ENCODE measurements around the gene GLB1L2.

Gene GLB1L2

GRCh38 chr11:134372536-134372935 lies 40.7 kb downstream of the GLB1L2 start:
- Histone ChIP-seq H3K27me3 (ENCODE audit: insufficient read depth, low read length) (no peaks in the 10 kb centered on the region), H3K9me3 (ENCODE audit: insufficient read depth, low read depth, low read length) (no peaks in the 10 kb centered on the region), H3K9ac (ENCODE audit: low read depth, low read length) (no peak overlapping the region), H3K4me1 (ENCODE audit: insufficient read depth, low read length) (no peaks in the 10 kb centered on the region; the same call in 1 of the 2 replicates), H3K4me3 (ENCODE audit: low read length) (no peak overlapping the region), H3K36me3 (ENCODE audit: insufficient read depth, low read depth, low read length) (no peaks in the 10 kb centered on the region), H3K27ac (ENCODE audit: low read length) (no peak overlapping the region)

DNA sequence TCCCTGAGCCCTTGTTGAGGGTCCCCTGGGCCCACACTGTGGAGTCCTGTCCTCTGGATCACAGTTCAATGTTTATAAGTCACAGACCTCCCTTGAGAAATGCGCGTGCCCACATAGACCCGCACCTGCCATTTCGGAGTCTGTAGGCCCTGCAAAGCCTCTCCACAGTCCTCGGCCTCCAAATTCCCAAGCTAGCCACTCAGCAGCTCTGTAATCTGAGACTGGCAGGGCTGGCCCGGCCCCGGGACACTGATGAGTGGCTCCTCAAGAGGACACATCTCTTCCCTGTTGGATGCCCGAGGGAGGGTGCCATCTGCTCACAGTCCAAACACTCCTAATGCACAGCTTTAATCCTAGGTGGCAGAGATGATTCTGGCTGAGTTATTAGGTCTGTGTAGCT lies 41.2 kb downstream of the GLB1L2 start:
- Histone ChIP-seq H3K27me3 (ENCODE audit: insufficient read depth, low read length) (no peaks in the 10 kb centered on the region), H3K9ac (ENCODE audit: low read depth, low read length) (no peak overlapping the region), H3K9me3 (ENCODE audit: insufficient read depth, low read depth, low read length) (no peaks in the 10 kb centered on the region), H3K4me1 (ENCODE audit: insufficient read depth, low read length) (no peaks in the 10 kb centered on the region; the same call in 1 of the 2 replicates), H3K27ac (ENCODE audit: low read length) (no peak overlapping the region), H3K36me3 (ENCODE audit: insufficient read depth, low read depth, low read length) (no peaks in the 10 kb centered on the region), H3K4me3 (ENCODE audit: low read length) (no peak overlapping the region)

DNA sequence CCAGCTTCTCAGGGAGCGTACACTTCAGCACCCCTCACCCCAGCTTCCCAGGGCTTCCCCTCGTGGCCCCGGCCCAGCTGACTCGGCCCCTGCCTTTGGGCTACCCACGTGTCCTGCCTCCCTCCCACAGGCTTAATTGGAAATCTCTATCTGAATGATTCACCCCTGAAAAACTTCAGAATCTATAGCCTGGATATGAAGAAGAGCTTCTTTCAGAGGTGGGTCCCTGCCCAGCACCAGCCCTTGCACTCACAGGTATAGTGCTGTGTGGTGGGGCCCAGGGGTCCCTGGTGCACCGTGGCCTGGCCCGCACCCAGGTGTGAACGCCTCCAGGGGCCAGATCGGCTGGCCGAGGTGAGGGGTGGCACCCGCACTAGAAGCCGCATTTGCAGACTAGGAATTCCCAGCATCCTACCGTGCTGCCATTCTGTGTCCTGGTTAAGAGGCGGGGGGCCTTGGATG lies 41.8 kb downstream of the GLB1L2 start:
- Histone ChIP-seq H3K27ac (ENCODE audit: low read length) (no peak overlapping the region), H3K36me3 (ENCODE audit: insufficient read depth, low read depth, low read length) (no peaks in the 10 kb centered on the region), H3K9me3 (ENCODE audit: insufficient read depth, low read depth, low read length) (no peaks in the 10 kb centered on the region), H3K4me3 (ENCODE audit: low read length) (no peak overlapping the region), H3K27me3 (ENCODE audit: insufficient read depth, low read length) (no peaks in the 10 kb centered on the region), H3K4me1 (ENCODE audit: insufficient read depth, low read length) (no peaks in the 10 kb centered on the region; the same call in 1 of the 2 replicates), H3K9ac (ENCODE audit: low read depth, low read length) (no peak overlapping the region)

DNA sequence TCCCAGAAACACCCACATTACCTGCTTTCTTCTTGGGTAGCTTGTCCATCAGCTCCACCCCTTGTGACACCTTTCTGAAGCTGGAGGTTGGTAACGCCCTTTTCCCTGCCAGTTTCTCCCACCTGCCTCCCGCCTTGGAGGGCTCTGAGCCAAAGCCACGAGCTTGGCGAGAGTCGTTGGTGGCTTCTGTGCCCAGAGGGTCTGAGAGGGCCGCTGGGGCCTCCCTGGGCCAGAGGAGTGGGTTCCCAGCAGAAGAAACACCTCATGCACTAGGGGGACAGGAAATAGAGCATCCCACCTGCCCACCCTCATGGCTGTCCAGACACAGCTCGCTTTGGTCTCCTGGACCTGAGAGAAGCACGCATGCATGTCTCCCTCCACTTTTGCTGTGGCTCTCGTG lies 42.4 kb downstream of the GLB1L2 start:
- Histone ChIP-seq H3K27ac (ENCODE audit: low read length) (no peak overlapping the region), H3K4me3 (ENCODE audit: low read length) (no peak overlapping the region), H3K36me3 (ENCODE audit: insufficient read depth, low read depth, low read length) (no peaks in the 10 kb centered on the region), H3K4me1 (ENCODE audit: insufficient read depth, low read length) (no peaks in the 10 kb centered on the region; the same call in 1 of the 2 replicates), H3K27me3 (ENCODE audit: insufficient read depth, low read length) (no peaks in the 10 kb centered on the region), H3K9me3 (ENCODE audit: insufficient read depth, low read depth, low read length) (no peaks in the 10 kb centered on the region), H3K9ac (ENCODE audit: low read depth, low read length) (no peak overlapping the region)

DNA sequence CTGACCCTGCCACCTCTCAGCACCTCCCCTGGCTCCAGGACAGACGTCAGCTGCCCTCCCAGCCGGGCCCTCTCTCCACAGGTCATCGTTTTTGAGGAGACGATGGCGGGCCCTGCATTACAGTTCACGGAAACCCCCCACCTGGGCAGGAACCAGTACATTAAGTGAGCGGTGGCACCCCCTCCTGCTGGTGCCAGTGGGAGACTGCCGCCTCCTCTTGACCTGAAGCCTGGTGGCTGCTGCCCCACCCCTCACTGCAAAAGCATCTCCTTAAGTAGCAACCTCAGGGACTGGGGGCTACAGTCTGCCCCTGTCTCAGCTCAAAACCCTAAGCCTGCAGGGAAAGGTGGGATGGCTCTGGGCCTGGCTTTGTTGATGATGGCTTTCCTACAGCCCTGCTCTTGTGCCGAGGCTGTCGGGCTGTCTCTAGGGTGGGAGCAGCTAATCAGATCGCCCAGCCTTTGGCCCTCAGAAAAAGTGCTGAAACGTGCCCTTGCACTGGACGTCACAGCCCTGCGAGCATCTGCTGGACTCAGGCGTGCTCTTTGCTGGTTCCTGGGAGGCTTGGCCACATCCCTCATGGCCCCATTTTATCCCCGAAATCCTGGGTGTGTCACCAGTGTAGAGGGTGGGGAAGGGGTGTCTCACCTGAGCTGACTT lies 43.2 kb downstream of the GLB1L2 start:
- Histone ChIP-seq H3K4me3 (ENCODE audit: low read length) (no peak overlapping the region), H3K4me1 (ENCODE audit: insufficient read depth, low read length) (no peaks in the 10 kb centered on the region; the same call in 1 of the 2 replicates), H3K36me3 (ENCODE audit: insufficient read depth, low read depth, low read length) (no peaks in the 10 kb centered on the region), H3K27me3 (ENCODE audit: insufficient read depth, low read length) (no peaks in the 10 kb centered on the region), H3K9me3 (ENCODE audit: insufficient read depth, low read depth, low read length) (no peaks in the 10 kb centered on the region), H3K27ac (ENCODE audit: low read length) (no peak overlapping the region), H3K9ac (ENCODE audit: low read depth, low read length) (no peak overlapping the region)

DNA sequence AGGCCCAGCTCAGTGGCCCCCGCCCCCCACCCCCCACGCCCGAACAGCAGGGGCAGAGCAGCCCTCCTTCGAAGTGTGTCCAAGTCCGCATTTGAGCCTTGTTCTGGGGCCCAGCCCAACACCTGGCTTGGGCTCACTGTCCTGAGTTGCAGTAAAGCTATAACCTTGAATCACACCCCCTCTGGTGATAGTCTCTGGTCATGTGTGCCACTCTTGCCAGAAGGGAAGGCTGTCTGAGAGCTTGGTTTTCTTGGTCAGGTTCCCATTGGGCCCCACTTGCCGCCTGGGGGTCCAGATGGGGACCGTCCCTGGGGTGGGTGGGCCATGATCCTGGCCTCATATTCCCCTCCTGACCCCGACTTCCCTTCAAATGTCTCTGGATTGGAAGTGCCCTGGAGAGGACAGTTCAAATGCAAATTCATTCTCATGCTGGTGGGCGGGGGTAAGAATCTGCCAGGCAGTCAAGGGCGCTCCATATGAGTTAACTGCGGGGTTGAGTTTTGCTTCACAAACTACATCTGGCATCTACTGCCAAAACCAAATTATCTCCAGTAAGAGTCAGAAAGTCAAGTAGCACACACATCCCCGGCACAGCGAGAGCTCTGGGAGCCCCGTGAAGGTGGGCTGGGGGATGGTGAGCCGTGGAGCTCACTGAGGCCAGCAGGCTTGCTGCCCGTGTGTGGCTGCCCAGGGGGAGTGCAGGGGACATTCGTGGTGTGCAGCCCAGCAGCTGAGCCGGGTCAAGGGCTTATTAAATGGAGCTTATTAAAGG lies 44.5 kb downstream of the GLB1L2 start:
- H3K36me3 ChIP-seq (ENCODE audit: insufficient read depth, low read depth, low read length), result peaks cover 7% of the 10 kb centered on the region; the same call in 1 of the 2 replicates
- H3K4me3 ChIP-seq (ENCODE audit: low read length), result no peak overlapping the region
- H3K27me3 ChIP-seq (ENCODE audit: insufficient read depth, low read length), result no peaks in the 10 kb centered on the region
- H3K9ac ChIP-seq (ENCODE audit: low read depth, low read length), result no peak overlapping the region
- H3K9me3 ChIP-seq (ENCODE audit: insufficient read depth, low read depth, low read length), result no peaks in the 10 kb centered on the region
- no peak overlapping the region for H3K27ac ChIP-seq (ENCODE audit: low read length)
- no peaks in the 10 kb centered on the region; the same call in 1 of the 2 replicates for H3K4me1 ChIP-seq (ENCODE audit: insufficient read depth, low read length)

GRCh38 chr11:134377876-134378275 lies 46.1 kb downstream of the GLB1L2 start:
- Histone ChIP-seq H3K4me1 (ENCODE audit: insufficient read depth, low read length) (no peaks in the 10 kb centered on the region; the same call in 1 of the 2 replicates), H3K9ac (ENCODE audit: low read depth, low read length) (no peak overlapping the region), H3K4me3 (ENCODE audit: low read length) (no peak overlapping the region), H3K9me3 (ENCODE audit: insufficient read depth, low read depth, low read length) (no peaks in the 10 kb centered on the region), H3K27ac (ENCODE audit: low read length) (no peak overlapping the region), H3K27me3 (ENCODE audit: insufficient read depth, low read length) (no peaks in the 10 kb centered on the region), H3K36me3 (ENCODE audit: insufficient read depth, low read depth, low read length) (peaks cover 21% of the 10 kb centered on the region)

DNA sequence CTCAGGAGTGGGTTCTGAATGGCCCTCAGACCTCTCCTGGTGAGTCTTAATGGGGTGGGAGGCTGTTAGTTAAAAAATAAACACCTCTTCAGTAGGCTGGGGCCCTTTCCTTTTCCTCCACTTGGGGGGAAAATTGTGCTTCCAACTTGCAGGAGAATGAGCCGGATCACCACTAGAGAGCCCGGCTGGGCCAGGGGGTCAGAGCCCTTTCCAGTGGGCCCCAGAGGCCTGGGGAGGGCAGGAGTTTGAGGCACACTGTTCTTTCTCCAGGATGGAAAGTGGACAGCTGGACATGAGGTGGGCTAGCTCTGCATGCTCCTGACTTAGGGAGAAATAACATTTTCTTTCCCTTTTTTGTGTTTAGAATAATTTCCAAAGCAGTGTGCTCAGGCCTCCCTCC lies 47.5 kb downstream of the GLB1L2 start:
- Histone ChIP-seq H3K27ac (ENCODE audit: low read length) (no peak overlapping the region), H3K4me1 (ENCODE audit: insufficient read depth, low read length) (no peaks in the 10 kb centered on the region; the same call in 1 of the 2 replicates), H3K9ac (ENCODE audit: low read depth, low read length) (no peak overlapping the region), H3K4me3 (ENCODE audit: low read length) (no peak overlapping the region), H3K36me3 (ENCODE audit: insufficient read depth, low read depth, low read length) (peaks cover 21% of the 10 kb centered on the region), H3K27me3 (ENCODE audit: insufficient read depth, low read length) (no peaks in the 10 kb centered on the region), H3K9me3 (ENCODE audit: insufficient read depth, low read depth, low read length) (no peaks in the 10 kb centered on the region)

- Histone ChIP-seq H3K9ac (ENCODE audit: low read depth, low read length) (no peak overlapping the region), H3K27me3 (ENCODE audit: insufficient read depth, low read length) (no peaks in the 10 kb centered on the region), H3K4me3 (ENCODE audit: low read length) (no peak overlapping the region), H3K27ac (ENCODE audit: low read length) (no peak overlapping the region), H3K36me3 (ENCODE audit: insufficient read depth, low read depth, low read length) (peaks cover 21% of the 10 kb centered on the region), H3K9me3 (ENCODE audit: insufficient read depth, low read depth, low read length) (no peaks in the 10 kb centered on the region), H3K4me1 (ENCODE audit: insufficient read depth, low read length) (no peaks in the 10 kb centered on the region; the same call in 1 of the 2 replicates)
These were observed 48.4 kb downstream of the GLB1L2 start for GRCh38 chr11:134380229-134380628.

- Histone ChIP-seq H3K4me1 (ENCODE audit: insufficient read depth, low read length) (no peaks in the 10 kb centered on the region; the same call in 1 of the 2 replicates), H3K4me3 (ENCODE audit: low read length) (no peak overlapping the region), H3K27me3 (ENCODE audit: insufficient read depth, low read length) (no peaks in the 10 kb centered on the region), H3K9me3 (ENCODE audit: insufficient read depth, low read depth, low read length) (no peaks in the 10 kb centered on the region), H3K27ac (ENCODE audit: low read length) (no peak overlapping the region), H3K9ac (ENCODE audit: low read depth, low read length) (no peak overlapping the region), H3K36me3 (ENCODE audit: insufficient read depth, low read depth, low read length) (peaks cover 21% of the 10 kb centered on the region)
These were observed 49.0 kb downstream of the GLB1L2 start for GRCh38 chr11:134380785-134381184.

- Histone ChIP-seq H3K36me3 (ENCODE audit: insufficient read depth, low read depth, low read length) (peaks cover 23% of the 10 kb centered on the region), H3K9ac (ENCODE audit: low read depth, low read length) (no peak overlapping the region), H3K4me1 (ENCODE audit: insufficient read depth, low read length) (no peaks in the 10 kb centered on the region), H3K4me3 (ENCODE audit: low read length) (no peak overlapping the region), H3K9me3 (ENCODE audit: insufficient read depth, low read depth, low read length) (no peaks in the 10 kb centered on the region), H3K27me3 (ENCODE audit: insufficient read depth, low read length) (no peaks in the 10 kb centered on the region), H3K27ac (ENCODE audit: low read length) (no peak overlapping the region)
These were observed 50.5 kb downstream of the GLB1L2 start for GRCh38 chr11:134382257-134382656.

DNA sequence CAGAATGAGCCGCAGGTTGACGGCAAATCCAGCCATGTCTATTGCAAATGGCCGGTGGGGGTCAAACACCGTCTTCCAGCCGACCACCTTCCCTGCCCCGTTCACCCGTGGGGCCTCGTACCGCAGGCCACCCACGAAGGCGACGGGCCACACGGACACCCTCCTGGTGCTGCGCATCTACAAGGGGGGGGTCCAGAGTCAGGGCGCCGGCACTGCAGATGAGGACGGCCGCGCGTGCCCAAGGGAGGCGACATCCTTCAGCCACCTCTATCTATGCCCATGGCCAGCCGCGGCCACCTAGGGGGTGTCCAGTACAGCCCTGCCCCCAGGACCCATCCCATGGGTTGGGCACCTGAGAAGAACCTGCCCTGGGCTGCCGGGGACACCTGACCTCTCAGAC lies 51.0 kb downstream of the GLB1L2 start:
- Histone ChIP-seq H3K27ac (ENCODE audit: low read length) (no peak overlapping the region), H3K9ac (ENCODE audit: low read depth, low read length) (no peak overlapping the region), H3K36me3 (ENCODE audit: insufficient read depth, low read depth, low read length) (peaks cover 23% of the 10 kb centered on the region), H3K27me3 (ENCODE audit: insufficient read depth, low read length) (no peaks in the 10 kb centered on the region), H3K4me1 (ENCODE audit: insufficient read depth, low read length) (no peaks in the 10 kb centered on the region), H3K4me3 (ENCODE audit: low read length) (no peak overlapping the region), H3K9me3 (ENCODE audit: insufficient read depth, low read depth, low read length) (no peaks in the 10 kb centered on the region)
